ENCODE data around the gene ABCC1.
A peak's percentile ranks its signal among the peaks of the same experiment; 100 is the strongest.
"Not testable (repeated sequence)": the region's sequence is repeated elsewhere in the genome, so short reads cannot be mapped to it uniquely, and the experiment has no call there.

The ABCC1 gene

GRCh38 chr16:15946257-15947044 is 3.0 kb upstream of the ABCC1 start:
- no peak for DNase-seq

GRCh38 chr16:15947983-15948509 is 1.4 kb upstream of the ABCC1 start:
- no peak for DNase-seq

GRCh38 chr16:15948532-15949209 is 745 bp upstream of the ABCC1 start:
- DNase-seq, result peak in 3 of 4 experiments; percentile 32 to 52 (median 44)

GRCh38 chr16:15950161-15950854 is 892 bp downstream of the ABCC1 start:
- DNase-seq, result peak; percentile 39 to 58 (median 54)

- DNase-seq, result no peak
Measured at GRCh38 chr16:15950869-15951268, 1.5 kb downstream of the ABCC1 start.

GRCh38 chr16:15951852-15952251 is 2.4 kb downstream of the ABCC1 start:
- peak in 3 of 4 experiments; percentile 5 to 33 (median 27) for DNase-seq

GRCh38 chr16:15952265-15952711 is 2.9 kb downstream of the ABCC1 start:
- DNase-seq, result peak; percentile 56 to 79 (median 66)

- no peak for DNase-seq
Measured at GRCh38 chr16:15953477-15953876, 4.1 kb downstream of the ABCC1 start.

GRCh38 chr16:15953929-15954813 is 4.8 kb downstream of the ABCC1 start:
- peak in 2 of 4 experiments; percentile 26 to 35 for DNase-seq

GRCh38 chr16:15954814-15955151 is 5.4 kb downstream of the ABCC1 start:
- DNase-seq, result peak; percentile 84 to 94 (median 90)

- DNase-seq, result no peak
Measured at GRCh38 chr16:15955425-15955824, 6.0 kb downstream of the ABCC1 start.

- not testable (repeated sequence) for DNase-seq
Measured at GRCh38 chr16:15956106-15956505, 6.7 kb downstream of the ABCC1 start.

GRCh38 chr16:15958703-15959348 is 9.4 kb downstream of the ABCC1 start:
- DNase-seq, result no peak

GRCh38 chr16:15960124-15960971 is 10.9 kb downstream of the ABCC1 start:
- no peak for DNase-seq

GRCh38 chr16:15961060-15961511 is 11.7 kb downstream of the ABCC1 start:
- DNase-seq, result no peak

GRCh38 chr16:15961571-15962090 is 12.2 kb downstream of the ABCC1 start:
- DNase-seq, result no peak

- no peak for DNase-seq
Measured at GRCh38 chr16:15963307-15963910, 14.0 kb downstream of the ABCC1 start.

GRCh38 chr16:15966420-15966819 is 17.0 kb downstream of the ABCC1 start:
- DNase-seq, result no peak

GRCh38 chr16:15966836-15967546 is 17.6 kb downstream of the ABCC1 start:
- DNase-seq, result no peak
